B cell (primary cell): ENCODE measurements around the gene COL2A1.

Experiments used
- CTCF ChIP-seq: fragments of 200-600 bp; IDR thresholded peaks from one replicate; pipeline ENCODE4 v1.8.0; 2022; ENCODE audit warnings: antibody characterized with exemption, mild to moderate bottlenecking
- EZH2 ChIP-seq: IDR thresholded peaks from 2 replicates; pipeline ENCODE4 v1.6.1; 2012; ENCODE audit warnings: borderline replicate concordance, low read depth, mild to moderate bottlenecking, moderate library complexity, low read length; ENCODE audit not compliant: insufficient read depth, poor library complexity, severe bottlenecking

GRCh38 chr12:48039151-48039550 is 34.9 kb upstream of the COL2A1 start:
- TF ChIP-seq CTCF (no peak), EZH2 (no peak)
